ENCODE results near the gene PTPN2. TPM values are rescaled to one million over a fixed set of nuclear protein-coding genes. Genes with fewer than 3 reads are reported as not detected.

The PTPN2 gene
- polyA plus RNA-seq, 2 of the 4 experiments (the other 2 are of a cell fraction): 23.0 to 32.4 TPM

DNA sequence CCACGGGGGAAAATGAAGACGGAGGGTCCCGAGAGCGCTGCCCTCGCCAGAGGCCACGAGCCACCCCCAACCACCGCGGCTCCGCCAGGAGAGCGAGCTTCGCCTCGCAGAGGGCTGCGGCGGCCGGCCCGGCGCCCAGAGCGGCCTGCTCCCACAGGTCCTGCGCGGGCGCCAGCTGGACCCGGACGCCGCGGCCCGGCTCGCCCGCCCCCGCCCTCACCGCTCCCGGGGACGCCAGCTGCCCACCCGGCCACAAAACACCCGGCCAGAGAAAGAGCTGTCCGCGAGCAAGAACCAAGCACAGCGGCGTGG is 709 bp downstream of the PTPN2 start:
- FAIRE-seq: no peak
- CTCF ChIA-PET: interaction anchor here (0.8 to 2.0 kb wide), 4 partner anchors 8 to 139 kb away, joined by 3 to 5 read pairs (median 4); no protein-coding TSS in a partner anchor
- H3K4me1 ChIP-seq: peaks cover 33% of the 10 kb centered on the region; the same call in 2 of the 3 replicates
- peak overlapping the region; percentile 94 to 100 for H3K27ac ChIP-seq
- WGBS (ENCODE audit: missing lambda C conversion rate): 20% methylated on average over 1 of the region's 38 CpGs
- TF ChIP-seq HDAC2 (IDR thresholded peaks at IDR 0.05) (no peak), RCOR1 (IDR thresholded peaks at IDR 0.05; ENCODE audit: low read depth, low read length) (no peak)
- DNase-seq (ENCODE audit: low read depth in 1 of 2, low spot score in 1 of 2): no peak
- POLR2A ChIA-PET: interaction anchor here (0.6 to 1.8 kb wide), 60 partner anchors 8 to 879 kb away, joined by 3 to 23 read pairs (median 4); partner anchors contain the start of genes AFG3L2, CEP192, CEP76 and PSMG2
- ATAC-seq: peak; percentile 44 to 51
- peak overlapping the region; percentile 90 for H3K4me3 ChIP-seq
- H3K9me3 ChIP-seq: no peaks in the 10 kb centered on the region
- peak overlapping the region; percentile 88 for H3K4me2 ChIP-seq

DNA sequence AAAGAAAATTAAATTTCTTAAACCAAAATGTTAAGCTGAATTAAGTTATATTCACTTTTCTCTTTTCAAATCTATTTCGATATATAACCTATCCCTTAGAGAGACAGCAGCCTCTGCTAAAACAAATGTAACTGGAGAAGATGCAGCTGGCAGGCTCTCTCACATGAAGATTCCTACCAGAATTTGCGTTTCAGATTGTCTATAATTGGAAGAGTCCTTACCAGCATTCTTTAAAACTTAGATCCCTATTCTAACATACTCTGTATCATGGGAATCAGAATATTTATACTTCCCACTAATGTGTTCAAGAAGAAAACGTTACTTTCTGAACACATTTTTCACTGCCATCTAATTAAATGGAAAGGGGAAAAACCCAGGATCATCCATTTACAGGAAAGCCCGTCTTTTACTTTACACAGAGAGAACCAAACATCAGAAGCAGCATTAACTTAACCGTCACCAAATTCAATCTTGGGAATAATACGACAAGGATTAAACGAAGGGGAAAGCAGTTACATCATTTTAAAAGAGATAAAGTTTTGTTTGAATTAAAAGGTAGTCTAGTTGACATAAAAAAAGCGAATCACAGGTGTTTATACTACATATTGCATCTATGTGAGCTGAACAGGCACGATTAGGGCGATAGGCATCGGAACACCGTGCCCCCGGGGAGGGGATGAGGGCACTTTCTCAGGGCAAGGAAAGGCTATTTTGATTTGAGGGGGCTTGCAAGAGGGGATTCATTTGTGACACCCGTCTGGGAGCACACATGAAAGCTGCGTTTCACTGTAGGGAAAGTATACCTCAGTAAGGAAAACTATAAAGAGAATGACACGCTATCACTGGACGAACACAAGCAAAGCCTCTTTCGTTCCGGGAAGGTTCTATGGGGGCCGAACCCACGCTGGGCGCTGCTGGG is 1.3 kb downstream of the PTPN2 start:
- Histone ChIP-seq H3K4me2 (peak overlapping the region; percentile 88), H3K9me3 (no peaks in the 10 kb centered on the region), H3K4me3 (peak overlapping the region; percentile 90), H3K27ac (peak overlapping the region; percentile 94 to 100), H3K4me1 (peaks cover 33% of the 10 kb centered on the region; the same call in 2 of the 3 replicates)
- FAIRE-seq (no peak), ATAC-seq (0 out of 6 replicates have a peak, but pooled peaks of 1 of the 2 experiments have one; percentile 8), DNase-seq (ENCODE audit: low read depth in 1 of 2, low spot score in 1 of 2) (no peak)
- no peak for TF ChIP-seq CHD4 (IDR thresholded peaks at IDR 0.05; ENCODE audit: borderline replicate concordance)
- TF ChIP-seq, protein P1, sequence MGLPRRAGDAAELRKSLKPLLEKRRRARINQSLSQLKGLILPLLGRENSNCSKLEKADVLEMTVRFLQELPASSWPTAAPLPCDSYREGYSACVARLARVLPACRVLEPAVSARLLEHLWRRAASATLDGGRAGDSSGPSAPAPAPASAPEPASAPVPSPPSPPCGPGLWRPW (IDR thresholded peaks at IDR 0.05): no peak
- TF ChIP-seq ZSCAN20 (CRISPR knock-in tag; IDR thresholded peaks at IDR 0.05): no peak
- TF ChIP-seq JUNB (IDR thresholded peaks at IDR 0.05): no peak
- POLR2A ChIA-PET: interaction anchor here (0.6 to 1.8 kb wide), 59 partner anchors 11 to 879 kb away, joined by 3 to 23 read pairs (median 4); partner anchors contain the start of genes AFG3L2, CEP192, CEP76 and PSMG2
- CTCF ChIA-PET: interaction anchor here (0.8 to 1.6 kb wide), 6 partner anchors 9 to 139 kb away, joined by 3 to 4 read pairs (median 3); no protein-coding TSS in a partner anchor
- 9% methylated on average over 22 of the region's 22 CpGs for WGBS (ENCODE audit: missing lambda C conversion rate)

GRCh38 chr18:12880541-12880910 is 3.5 kb downstream of the PTPN2 start:
- TF ChIP-seq BHLHE40 (IDR thresholded peaks at IDR 0.05; ENCODE audit: low read depth, low read length) (no peak), NFE2L2 (conservative IDR thresholded peaks at IDR 0.05; ENCODE audit: low read length) (no peak), FOXS1 (CRISPR knock-in tag; IDR thresholded peaks at IDR 0.05) (no peak), JUN (IDR thresholded peaks at IDR 0.05) (no peak), CTCF (IDR thresholded peaks at IDR 0.05) (no peak), CBX2 (IDR thresholded peaks at IDR 0.05; ENCODE audit: borderline replicate concordance, low read depth) (no peak), RFX5 (IDR thresholded peaks at IDR 0.05) (no peak), RNF2 (IDR thresholded peaks at IDR 0.05; ENCODE audit: borderline replicate concordance, low read depth) (no peak), SREBF2 (IDR thresholded peaks at IDR 0.05) (no peak), EP300 (IDR thresholded peaks at IDR 0.05) (no peak), ZC3H11A (IDR thresholded peaks at IDR 0.05) (no peak), CBX8 (IDR thresholded peaks at IDR 0.05) (no peak)
- TF ChIP-seq, protein P2, sequence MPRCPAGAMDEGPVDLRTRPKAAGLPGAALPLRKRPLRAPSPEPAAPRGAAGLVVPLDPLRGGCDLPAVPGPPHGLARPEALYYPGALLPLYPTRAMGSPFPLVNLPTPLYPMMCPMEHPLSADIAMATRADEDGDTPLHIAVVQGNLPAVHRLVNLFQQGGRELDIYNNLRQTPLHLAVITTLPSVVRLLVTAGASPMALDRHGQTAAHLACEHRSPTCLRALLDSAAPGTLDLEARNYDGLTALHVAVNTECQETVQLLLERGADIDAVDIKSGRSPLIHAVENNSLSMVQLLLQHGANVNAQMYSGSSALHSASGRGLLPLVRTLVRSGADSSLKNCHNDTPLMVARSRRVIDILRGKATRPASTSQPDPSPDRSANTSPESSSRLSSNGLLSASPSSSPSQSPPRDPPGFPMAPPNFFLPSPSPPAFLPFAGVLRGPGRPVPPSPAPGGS (IDR thresholded peaks at IDR 0.05): no peak
- 82% methylated on average over 2 of the region's 2 CpGs for WGBS (ENCODE audit: missing lambda C conversion rate)
- Histone ChIP-seq H3K9me3 (no peaks in the 10 kb centered on the region), H3K4me1 (peaks cover 30% of the 10 kb centered on the region; the same call in 2 of the 3 replicates), H3K4me3 (no peak overlapping the region), H3K27ac (no peak overlapping the region), H3K4me2 (no peak overlapping the region)
- CTCF ChIA-PET: interaction anchor here (1.3 to 1.8 kb wide), 2 partner anchors 12 to 136 kb away, joined by 5 to 7 read pairs; no protein-coding TSS in a partner anchor
- POLR2A ChIA-PET: no interaction called here
- DNase-seq (ENCODE audit: low read depth in 1 of 2, low spot score in 1 of 2): no peak
- ATAC-seq: no peak
- FAIRE-seq: no peak
